H9 (cell line): Measurements from ENCODE around the gene TMEM238. TPM values are rescaled to one million over a fixed set of nuclear protein-coding genes. Genes with fewer than 3 reads are reported as not detected.
A peak's percentile ranks its signal among the peaks of the same experiment; 100 is the strongest.

Experiments used
- DNase-seq: peaks from one replicate; pipeline ENCODE4 v3.0.0-alpha.2; 2017
- H2AFZ ChIP-seq: one replicate; pipeline ENCODE4 v1.6.1; 2013; ENCODE audit warnings: mild to moderate bottlenecking, low read length, control low read depth, moderate library complexity
- H2AK5ac ChIP-seq: 2 replicates; pipeline ENCODE4 v1.6.1; 2013; ENCODE audit warnings: low read length, control low read depth, mixed read lengths; ENCODE audit not compliant: insufficient read length
- H2BK120ac ChIP-seq: one replicate; pipeline ENCODE4 v1.6.1; 2013; ENCODE audit warnings: low read depth, mild to moderate bottlenecking, low read length, control low read depth, inconsistent platforms; ENCODE audit not compliant: poor library complexity, severe bottlenecking
- H2BK12ac ChIP-seq: 2 replicates; pipeline ENCODE4 v1.6.1; 2013; ENCODE audit warnings: low read length, control low read depth, mixed read lengths, low read depth; ENCODE audit not compliant: insufficient read length
- H2BK15ac ChIP-seq: 2 replicates; pipeline ENCODE4 v1.6.1; 2013; ENCODE audit warnings: low read depth, low read length, control low read depth
- H2BK20ac ChIP-seq: one replicate; pipeline ENCODE4 v1.6.1; 2013; ENCODE audit warnings: low read depth, mild to moderate bottlenecking, low read length, control low read depth, inconsistent platforms; ENCODE audit not compliant: poor library complexity, severe bottlenecking
- H2BK5ac ChIP-seq: 2 replicates; pipeline ENCODE4 v1.6.1; 2013; ENCODE audit warnings: low read length, control low read depth, mixed read lengths; ENCODE audit not compliant: insufficient read length
- H3K14ac ChIP-seq: 2 replicates; pipeline ENCODE4 v1.6.1; 2013; ENCODE audit warnings: low read length, control low read depth; ENCODE audit not compliant: insufficient read depth
- H3K18ac ChIP-seq: 2 replicates; pipeline ENCODE4 v1.6.1; 2013; ENCODE audit warnings: low read depth, mild to moderate bottlenecking, mixed read lengths, low read length, control low read depth; ENCODE audit not compliant: insufficient read length
- H3K23ac ChIP-seq: 2 replicates; pipeline ENCODE4 v1.6.1; 2013; ENCODE audit warnings: low read length, control low read depth, mixed read lengths, low read depth; ENCODE audit not compliant: insufficient read length
- H3K23me2 ChIP-seq: 2 replicates; pipeline ENCODE4 v1.6.1; 2013; ENCODE audit warnings: low read depth, mild to moderate bottlenecking, mixed read lengths, low read length, control low read depth; ENCODE audit not compliant: insufficient read length, poor library complexity, severe bottlenecking
- H3K27ac ChIP-seq: 2 replicates; pipeline ENCODE4 v1.5.1; 2013; ENCODE audit warnings: low read length, control low read depth, mixed read lengths, low read depth; ENCODE audit not compliant: insufficient read length
- H3K27me3 ChIP-seq: 2 replicates; pipeline ENCODE4 v1.6.1; 2013; ENCODE audit warnings: low read length, control low read depth, inconsistent platforms; ENCODE audit not compliant: insufficient read depth
- H3K4ac ChIP-seq: 2 replicates; pipeline ENCODE4 v1.6.1; 2013; ENCODE audit warnings: low read depth, mild to moderate bottlenecking, control low read depth, inconsistent platforms, low read length, moderate library complexity
- H3K4me1 ChIP-seq: 2 replicates; pipeline ENCODE4 v1.6.1; 2013; ENCODE audit warnings: low read length, control low read depth, inconsistent platforms; ENCODE audit not compliant: insufficient read depth
- H3K4me2 ChIP-seq: 2 replicates; pipeline ENCODE4 v1.6.1; 2013; ENCODE audit warnings: low read length, control low read depth, mixed read lengths; ENCODE audit not compliant: insufficient read length, insufficient read depth
- H3K56ac ChIP-seq: 2 replicates; pipeline ENCODE4 v1.6.1; 2013; ENCODE audit warnings: low read depth, mild to moderate bottlenecking, mixed read lengths, low read length, control low read depth; ENCODE audit not compliant: insufficient read length
- H3K79me1 ChIP-seq: 2 replicates; pipeline ENCODE4 v1.6.1; 2013; ENCODE audit warnings: low read depth, mild to moderate bottlenecking, moderate library complexity, low read length, control low read depth, inconsistent platforms; ENCODE audit not compliant: insufficient read depth, poor library complexity, severe bottlenecking
- H3K79me2 ChIP-seq: 2 replicates; pipeline ENCODE4 v1.6.1; 2013; ENCODE audit warnings: low read length, control low read depth, inconsistent platforms; ENCODE audit not compliant: insufficient read depth
- H3K9ac ChIP-seq: 2 replicates; pipeline ENCODE4 v1.6.1; 2013; ENCODE audit warnings: low read length, control low read depth, mixed read lengths; ENCODE audit not compliant: insufficient read length; ENCODE audit errors: extremely low read depth
- H3K9me3 ChIP-seq: one replicate; pipeline ENCODE4 v1.6.1; 2013; ENCODE audit warnings: low read depth, low read length, inconsistent platforms; ENCODE audit not compliant: control insufficient read depth
- H3T11ph ChIP-seq: one replicate; pipeline ENCODE4 v1.6.1; 2013; ENCODE audit warnings: mild to moderate bottlenecking, low read length, control low read depth, inconsistent platforms
- H4K20me1 ChIP-seq: one replicate; pipeline ENCODE4 v1.6.1; 2013; ENCODE audit not compliant: control insufficient read depth, insufficient read length, insufficient read depth
- H4K5ac ChIP-seq: 2 replicates; pipeline ENCODE4 v1.6.1; 2013; ENCODE audit warnings: low read depth, mild to moderate bottlenecking, mixed read lengths, low read length, control low read depth; ENCODE audit not compliant: insufficient read length
- H4K8ac ChIP-seq: replicated peaks from 2 replicates; pipeline ENCODE4 v1.6.1; 2013; ENCODE audit warnings: low read length, control low read depth, mixed read lengths, low read depth; ENCODE audit not compliant: insufficient read length
- H4K91ac ChIP-seq: 2 replicates; pipeline ENCODE4 v1.6.1; 2013; ENCODE audit warnings: low read depth, mild to moderate bottlenecking, moderate library complexity, mixed read lengths, low read length, control low read depth; ENCODE audit not compliant: insufficient read length
- H3K27ac Mint-ChIP-seq, 3 experiments: 2 replicates in 2 of 3; 3 replicates in 1 of 3; pipeline ENCODE4 v1.8.0; 2020 to 2021; ENCODE audit warnings: mixed read lengths in 3 of 3, mild to moderate bottlenecking in 1 of 3, moderate library complexity in 1 of 3
- H3K27me3 Mint-ChIP-seq: 2 replicates; pipeline ENCODE4 v1.8.0; 2021; ENCODE audit warnings: low read depth, mild to moderate bottlenecking, moderate library complexity, mixed read lengths
- H3K36me3 Mint-ChIP-seq, 3 experiments: 2 replicates in 2 of 3; 3 replicates in 1 of 3; pipeline ENCODE4 v1.8.0; 2020 to 2021; ENCODE audit warnings: low read depth in 3 of 3, mixed read lengths in 3 of 3; ENCODE audit not compliant: insufficient read depth in 1 of 3
- H3K4me1 Mint-ChIP-seq, 2 experiments: 2 replicates each; pipeline ENCODE4 v1.8.0; 2020; ENCODE audit warnings: mixed read lengths in 2 of 2
- H3K4me3 Mint-ChIP-seq, 2 experiments: 2 replicates in 1 of 2; 3 replicates in 1 of 2; pipeline ENCODE4 v1.8.0; 2020 to 2021; ENCODE audit warnings: mild to moderate bottlenecking in 2 of 2, mixed read lengths in 2 of 2, moderate library complexity in 1 of 2
- H3K9me3 Mint-ChIP-seq, 2 experiments: 2 replicates in 1 of 2; 3 replicates in 1 of 2; pipeline ENCODE4 v1.8.0; 2020; ENCODE audit warnings: mild to moderate bottlenecking in 2 of 2, mixed read lengths in 2 of 2, moderate library complexity in 1 of 2
- CTCF ChIP-seq: fragments of 200-600 bp; sonication (generic); conservative IDR thresholded peaks from 3 replicates; pipeline ENCODE4 v1.8.0; 2021; ENCODE audit warnings: antibody characterized with exemption, mild to moderate bottlenecking
- WGBS: extraction: QIAGEN DNeasy Blood & Tissue Kit; methylation state at CpG from one replicate; pipeline ENCODE4 v1.1.7; 2013; ENCODE audit warnings: missing lambda C conversion rate, low lambda C conversion rate, mixed read lengths; ENCODE audit not compliant: insufficient read length; ENCODE audit errors: extremely low coverage; 5-methylcytosine and 5-hydroxymethylcytosine counted together
- total RNA-seq: library from RNA; stranded (reverse); gene quantifications from 2 replicates; pipeline ENCODE4 v1.2.1, GENCODE V29; 2021

TMEM238 gene
- total RNA-seq, 1 experiment from 2014 or later = 4.8 TPM

GRCh38 chr19:55341595-55342531, 42.2 kb downstream of the TMEM238 start:
- Mint-ChIP-seq H3K27me3 (peaks cover 10% of the 10 kb centered on the region), H3K36me3 (peaks cover 27 to 47% (median 43%) of the 10 kb centered on the region in 3 experiments; a peak in 6 of 7 replicates)
- H4K20me1 ChIP-seq = no peaks in the 10 kb centered on the region

More at GRCh38 chr19:55341595-55342531, 42.2 kb downstream of the TMEM238 start:
- Histone ChIP-seq H3K79me1 (no peaks in the 10 kb centered on the region), H3K14ac (no peak overlapping the region), H3K4me2 (peak overlapping the region; percentile 74), H3K23me2 (peaks cover 17% of the 10 kb centered on the region), H4K91ac (no peak overlapping the region), H3K4ac (no peak overlapping the region), H2BK120ac (no peak overlapping the region), H3K23ac (no peak overlapping the region), H4K5ac (no peak overlapping the region), H4K8ac (no peak overlapping the region), H3K27me3 (no peaks in the 10 kb centered on the region; the same call in 1 of the 2 replicates), H3K56ac (no peak overlapping the region), H2BK15ac (no peak overlapping the region), H3K18ac (no peak overlapping the region), H2BK5ac (no peak overlapping the region), H2AK5ac (no peak overlapping the region), H2BK20ac (no peak overlapping the region), H3K9ac (no peak overlapping the region), H2BK12ac (no peak overlapping the region), H3K4me1 (no peaks in the 10 kb centered on the region; the same call in 1 of the 2 replicates), H2AFZ (no peak overlapping the region), H3T11ph (no peak overlapping the region), H3K9me3 (no peaks in the 10 kb centered on the region), H3K79me2 (no peaks in the 10 kb centered on the region), H3K27ac (no peak overlapping the region)
- Mint-ChIP-seq H3K27ac (peak overlapping the region in 2 of 3 experiments; percentile 62 to 85; a peak in 4 of 7 replicates), H3K4me3 (peak overlapping the region; percentile 54 to 72), H3K9me3 (no peaks in the 10 kb centered on the region; a peak in 1 of 5 replicates), H3K4me1 (peaks cover 21 to 41% of the 10 kb centered on the region in 2 experiments)
- peak; percentile 32 for DNase-seq
- no CpG with 5 or more reads among the region's 50 CpGs for WGBS
- no peak for TF ChIP-seq CTCF
